HG03469 (cell line): Measurements from ENCODE around the gene CDK5RAP2.

ENCODE experiments used
- ATAC-seq: cut with Tn5 transposase; IDR thresholded peaks from one replicate; pipeline ENCODE4 v1.9.1; 2021; ENCODE audit warnings: mild to moderate bottlenecking, moderate library complexity, moderate number of reproducible peaks; ENCODE audit not compliant: unreplicated experiment

CDK5RAP2 gene

DNA sequence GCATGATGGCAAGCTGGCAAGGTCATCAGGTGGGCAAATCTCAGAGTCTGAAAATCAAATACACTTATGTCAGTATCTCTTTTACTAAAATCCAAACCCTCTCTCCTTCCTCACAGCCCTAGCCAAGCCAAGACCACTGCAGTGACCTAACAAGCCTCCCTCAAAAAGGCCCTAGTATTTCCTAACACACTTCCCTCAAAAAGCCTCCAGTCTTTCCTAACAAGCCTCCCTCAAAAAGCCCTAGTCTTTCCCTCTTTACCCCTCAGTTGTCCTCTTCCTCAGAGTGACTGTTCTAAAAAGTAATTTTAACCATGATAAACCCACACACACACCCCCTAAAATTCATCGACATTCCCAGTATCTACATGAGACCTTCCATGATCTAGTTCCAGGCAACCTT, 140.0 kb downstream of the CDK5RAP2 start:
- no peak for ATAC-seq

- ATAC-seq, result no peak
Measured at GRCh38 chr9:120438836-120439546, 141.0 kb downstream of the CDK5RAP2 start.

- no peak for ATAC-seq
Measured at GRCh38 chr9:120438111-120438510, 141.9 kb downstream of the CDK5RAP2 start.

GRCh38 chr9:120436983-120437475, 142.9 kb downstream of the CDK5RAP2 start:
- no peak for ATAC-seq

GRCh38 chr9:120436446-120436845, 143.5 kb downstream of the CDK5RAP2 start:
- no peak for ATAC-seq

DNA sequence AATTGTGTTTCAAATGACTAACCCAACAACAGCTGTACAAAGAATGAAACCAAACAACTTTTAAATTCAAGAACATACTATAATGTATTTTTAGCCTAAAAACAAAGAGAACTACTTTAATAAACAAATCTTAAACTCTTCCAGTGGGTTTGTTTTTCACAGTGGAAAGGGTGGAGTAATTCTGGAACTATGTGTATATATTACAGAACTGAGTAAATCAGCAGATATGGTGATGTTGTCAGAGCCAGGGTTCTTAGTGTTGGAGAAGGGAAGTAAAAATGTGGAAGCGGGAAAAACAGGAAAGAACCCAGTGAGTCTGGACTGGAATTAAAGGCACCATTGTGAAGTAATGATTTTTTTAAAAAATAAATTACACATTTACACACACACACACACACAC, 144.9 kb downstream of the CDK5RAP2 start:
- ATAC-seq, result no peak

GRCh38 chr9:120434532-120434931, 145.4 kb downstream of the CDK5RAP2 start:
- ATAC-seq, result no peak

GRCh38 chr9:120433701-120434100, 146.3 kb downstream of the CDK5RAP2 start:
- no peak for ATAC-seq

DNA sequence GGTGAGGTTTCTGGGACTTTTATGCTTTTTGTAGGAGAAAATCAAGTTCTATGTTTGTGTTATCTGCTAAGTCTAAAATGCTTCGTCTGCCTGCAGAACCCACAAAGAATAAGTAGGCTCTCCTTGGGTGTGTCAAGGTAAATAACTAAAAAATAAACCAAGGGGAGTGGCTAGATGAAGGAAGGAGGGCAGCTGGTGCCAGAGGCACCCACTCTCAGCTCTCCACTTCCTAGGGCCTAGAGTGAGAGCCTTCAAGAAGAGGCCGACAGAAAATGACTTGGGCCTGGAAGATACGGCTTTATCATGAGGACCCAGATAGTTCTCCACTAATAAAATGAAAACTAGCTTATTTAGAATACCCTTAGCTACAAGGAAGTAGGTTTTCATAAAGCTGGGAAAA, 147.4 kb downstream of the CDK5RAP2 start:
- no peak for ATAC-seq

DNA sequence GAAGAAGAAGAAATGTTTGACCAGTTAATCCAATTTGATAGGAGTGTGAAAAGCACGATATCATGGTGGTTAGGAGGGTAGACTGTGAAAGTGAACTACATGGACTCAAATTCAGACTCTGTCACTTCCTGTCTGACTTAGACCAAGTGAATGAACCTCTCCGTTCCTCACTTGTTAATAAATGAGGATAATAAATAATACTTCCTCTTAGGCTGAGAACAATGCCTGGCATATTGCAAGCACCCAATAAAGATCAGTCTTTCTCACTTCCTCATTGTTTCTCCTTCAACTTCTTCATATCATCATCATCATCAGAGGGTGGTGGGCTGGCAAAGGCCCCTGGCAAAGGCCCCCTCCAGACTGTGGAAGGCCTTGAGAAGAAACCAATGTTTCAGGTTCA, 148.7 kb downstream of the CDK5RAP2 start:
- ATAC-seq, result no peak

DNA sequence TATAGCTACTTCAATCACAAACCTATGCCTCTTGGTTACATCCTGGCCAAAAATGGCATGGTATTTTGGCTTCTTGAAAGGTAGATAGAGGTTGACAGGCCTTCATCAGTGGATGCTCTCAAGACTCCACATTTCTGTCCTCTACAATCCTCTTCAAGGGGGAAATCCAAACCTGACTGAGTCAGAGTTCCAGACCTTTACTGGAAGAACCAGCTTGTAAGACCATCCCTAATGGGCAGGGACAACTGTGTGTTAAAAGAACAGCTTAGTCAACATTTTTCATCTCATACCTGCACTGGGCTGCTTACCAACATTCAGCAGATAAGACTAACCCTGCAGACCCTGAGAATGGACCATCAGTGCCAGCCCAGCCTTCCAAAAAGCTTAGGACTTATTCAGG, 155.7 kb downstream of the CDK5RAP2 start:
- ATAC-seq, result no peak

DNA sequence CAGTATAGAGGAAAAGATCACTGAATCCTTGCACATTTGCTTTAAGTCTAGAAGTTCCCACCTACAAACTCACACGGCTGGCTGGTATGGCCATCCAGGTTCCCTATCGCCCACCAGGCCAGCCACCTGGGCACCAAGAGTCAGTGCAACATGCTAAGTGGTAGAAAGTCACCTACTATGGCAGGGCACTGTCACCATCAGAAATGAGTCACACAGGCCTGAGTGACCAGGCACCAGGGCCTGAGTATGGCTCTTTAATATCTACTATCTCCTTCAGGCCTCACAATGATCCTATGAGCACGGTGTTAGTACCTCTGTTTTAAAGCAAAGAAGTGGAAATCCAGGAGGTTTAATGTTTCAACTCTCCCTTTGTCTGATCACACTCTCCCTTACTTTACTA, 156.2 kb downstream of the CDK5RAP2 start:
- ATAC-seq, result no peak

GRCh38 chr9:120421977-120422376, 158.0 kb downstream of the CDK5RAP2 start:
- no peak for ATAC-seq

DNA sequence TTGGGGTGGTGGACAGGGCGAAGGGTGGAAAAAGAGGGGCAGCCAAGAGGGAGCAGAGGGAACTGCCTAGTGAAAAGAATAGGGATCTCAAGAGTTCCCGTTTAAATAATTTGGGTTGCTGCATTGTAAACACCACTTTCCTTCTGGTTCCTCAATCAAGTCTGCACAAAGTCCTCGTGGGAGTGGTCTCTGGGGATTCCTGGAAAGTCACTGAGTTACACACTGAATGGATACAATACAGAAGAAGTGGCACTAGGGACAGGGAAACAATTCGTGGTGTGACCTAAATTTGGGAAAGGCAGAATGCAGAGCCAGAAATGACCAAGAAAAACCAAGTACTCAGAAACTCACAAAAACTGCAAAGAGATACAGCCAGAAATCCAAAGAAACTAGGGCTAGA, 161.7 kb downstream of the CDK5RAP2 start:
- ATAC-seq, result no peak

DNA sequence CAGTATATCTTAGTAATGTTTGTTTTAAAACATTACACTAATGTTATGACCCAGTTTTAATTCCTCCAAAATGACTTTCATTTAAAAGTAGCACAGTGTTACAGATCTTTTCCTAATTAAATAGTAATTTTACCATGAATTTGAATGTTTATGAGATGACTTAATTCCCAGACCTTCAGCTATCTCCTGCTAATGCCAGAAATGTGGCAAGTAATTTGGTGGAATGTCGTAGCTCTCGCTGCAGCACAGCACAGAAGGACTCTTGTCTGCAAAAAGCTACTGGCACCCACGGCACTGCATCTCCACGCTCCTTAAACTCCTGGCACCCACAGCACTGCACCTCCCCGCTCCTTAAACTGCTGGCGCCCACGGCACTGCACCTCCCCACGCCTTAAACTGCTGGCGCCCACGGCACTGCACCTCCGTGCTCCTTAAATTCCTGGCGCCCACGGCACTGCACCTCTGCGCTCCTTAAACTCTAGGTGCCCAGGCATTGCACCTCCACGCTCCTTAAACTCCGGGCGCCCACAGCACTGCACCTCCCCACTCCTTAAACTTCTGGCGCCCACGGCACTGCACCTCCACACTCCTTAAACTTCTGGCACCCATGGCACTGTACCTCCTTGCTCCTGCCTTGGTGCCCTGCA, 163.1 kb downstream of the CDK5RAP2 start:
- no peak for ATAC-seq

GRCh38 chr9:120413121-120414048, 166.6 kb downstream of the CDK5RAP2 start:
- ATAC-seq, result no peak

- no peak for ATAC-seq
Measured at GRCh38 chr9:120412425-120412951, 167.5 kb downstream of the CDK5RAP2 start.

GRCh38 chr9:120411862-120412424, 168.0 kb downstream of the CDK5RAP2 start:
- ATAC-seq, result no peak

- ATAC-seq, result no peak
Measured at GRCh38 chr9:120410925-120411501, 169.0 kb downstream of the CDK5RAP2 start.

GRCh38 chr9:120408680-120409258, 171.2 kb downstream of the CDK5RAP2 start:
- ATAC-seq, result no peak
